AG04450 (cell line): ENCODE measurements around the gene CCDC127. TPM values are rescaled to one million over a fixed set of nuclear protein-coding genes. Genes with fewer than 3 reads are reported as not detected.

Experiments
- CTCF ChIA-PET: fragments of 300-600, 350-600 bp; formaldehyde crosslinking; extraction: SDS; loops from one replicate; lab custom pipeline; 2022; ENCODE audit warnings: antibody characterized with exemption, inconsistent platforms; lab: Charles Lee
- POLR2A ChIA-PET: fragments of 350-600 bp; formaldehyde crosslinking; extraction: SDS; loops from one replicate; lab custom pipeline; 2021; ENCODE audit warnings: antibody characterized with exemption, inconsistent platforms; lab: Yijun Ruan, JAX
- DNase-seq: peaks from one replicate; pipeline ENCODE4 v3.0.0-alpha.2; 2011; ENCODE audit warnings: low read depth, low spot score
- H3K27ac ChIP-seq: one replicate; pipeline ENCODE4 v1.5.1; 2012; ENCODE audit warnings: low read depth, low read length, control low read depth
- H3K27me3 ChIP-seq: one replicate; pipeline ENCODE4 v1.6.0; 2012; ENCODE audit warnings: low read length; ENCODE audit not compliant: control insufficient read depth, insufficient read depth
- H3K4me3 ChIP-seq: 2 replicates; pipeline ENCODE4 v1.5.1; 2011; ENCODE audit warnings: mild to moderate bottlenecking, low read depth, low read length, control low read depth
- H3K9me3 ChIP-seq: 2 replicates; pipeline ENCODE4 v1.5.1; 2012; ENCODE audit warnings: low read length; ENCODE audit not compliant: control insufficient read depth, insufficient read depth
- CTCF ChIP-seq: IDR thresholded peaks from 2 replicates; pipeline ENCODE4 v1.5.1; 2011; ENCODE audit warnings: low read depth, low read length, control low read depth, inconsistent platforms
- polyA plus RNA-seq: library from polyadenylated mRNA; depleted of rRNA; stranded (reverse); fragments of >200 nt; gene quantifications from 2 replicates; pipeline ENCODE4 v1.2.3, GENCODE V29; 2011

The CCDC127 gene
- polyA plus RNA-seq, 1 experiment = 6.6 TPM

GRCh38 chr5:196350-196749, 21.6 kb downstream of the CCDC127 start:
- Histone ChIP-seq H3K4me3 (no peak overlapping the region), H3K27me3 (peaks cover 5% of the 10 kb centered on the region), H3K9me3 (peaks cover 6% of the 10 kb centered on the region; the same call in 1 of the 2 replicates), H3K27ac (no peak overlapping the region)
- DNase-seq = no peak
- POLR2A ChIA-PET = no interaction called here
- CTCF ChIA-PET = no interaction called here
- no peak for TF ChIP-seq CTCF

GRCh38 chr5:195401-196160, 22.4 kb downstream of the CCDC127 start:
- Histone ChIP-seq H3K27me3 (peaks cover 11% of the 10 kb centered on the region), H3K27ac (no peak overlapping the region), H3K9me3 (peaks cover 6% of the 10 kb centered on the region; the same call in 1 of the 2 replicates), H3K4me3 (no peak overlapping the region)
- peak; percentile 17; the same call in 1 of the 2 replicates for TF ChIP-seq CTCF
- ChIA-PET POLR2A (no interaction called here), CTCF (no interaction called here)
- no peak for DNase-seq

- Histone ChIP-seq H3K9me3 (peaks cover 6% of the 10 kb centered on the region; the same call in 1 of the 2 replicates), H3K27me3 (peaks cover 17% of the 10 kb centered on the region), H3K4me3 (no peak overlapping the region), H3K27ac (no peak overlapping the region)
- TF ChIP-seq CTCF = no peak
- POLR2A ChIA-PET = no interaction called here
- no peak for DNase-seq
- CTCF ChIA-PET = interaction anchor here (0.6 kb wide), 1 partner anchor 1348 kb away, joined by 6 read pairs; no protein-coding TSS in a partner anchor
Measured at GRCh38 chr5:194603-195209, 23.2 kb downstream of the CCDC127 start.

GRCh38 chr5:194102-194501, 23.9 kb downstream of the CCDC127 start:
- Histone ChIP-seq H3K27me3 (peaks cover 17% of the 10 kb centered on the region), H3K4me3 (no peak overlapping the region), H3K27ac (no peak overlapping the region), H3K9me3 (peaks cover 6% of the 10 kb centered on the region; the same call in 1 of the 2 replicates)
- DNase-seq = no peak
- CTCF ChIA-PET = interaction anchor here (0.6 kb wide), 1 partner anchor 1348 kb away, joined by 6 read pairs; no protein-coding TSS in a partner anchor
- no peak for TF ChIP-seq CTCF
- POLR2A ChIA-PET = no interaction called here
